Astrocyte of the cerebellum (primary cell): Measurements from ENCODE around the gene CALHM5.
A peak's percentile ranks its signal among the peaks of the same experiment; 100 is the strongest.

Experiments used
- DNase-seq: peaks from one replicate; pipeline ENCODE4 v3.0.0-alpha.2; 2011; ENCODE audit warnings: low read depth
- H3K4me3 ChIP-seq: 2 replicates; pipeline ENCODE4 v1.5.1; 2011; ENCODE audit warnings: mild to moderate bottlenecking, low read depth, low read length, moderate library complexity
- CTCF ChIP-seq: IDR thresholded peaks from 2 replicates; pipeline ENCODE4 v1.5.1; 2012; ENCODE audit warnings: low read length, low read depth, moderate library complexity, mild to moderate bottlenecking; ENCODE audit errors: missing control alignments
- in situ Hi-C: cut with HindIII; loops from 2 replicates; pipeline ENCODE4 v1.10.0; 2017; ENCODE audit warnings: low sequenced_read_pairs

The CALHM5 gene

GRCh38 chr6:116511424-116512110 is at the start of gene CALHM5:
Gene CALHM5, plus strand, starts transcription at chr6:116511639. Its CDS starts 58 bp downstream, at chr6:116511697.
- peak; percentile 57 for TF ChIP-seq CTCF
- peak; percentile 62 for DNase-seq
- H3K4me3 ChIP-seq, result peak within 1 kb of the TSS; percentile 31
- in situ Hi-C loops, result no loop called here

- in situ Hi-C loops, result no loop called here
- no peak for TF ChIP-seq CTCF
- H3K4me3 ChIP-seq, result peak overlapping the region; percentile 36
- no peak for DNase-seq
These were observed 49.2 kb upstream of the CALHM5 start for GRCh38 chr6:116461932-116462885.

- no peak overlapping the region for H3K4me3 ChIP-seq
- TF ChIP-seq CTCF, result no peak
- DNase-seq, result no peak
- in situ Hi-C loops, result no loop called here
These were observed 48.1 kb upstream of the CALHM5 start for GRCh38 chr6:116463301-116463700.

- DNase-seq, result no peak
These were observed 46.2 kb upstream of the CALHM5 start for GRCh38 chr6:116465246-116465645.

GRCh38 chr6:116467096-116467495 is 44.3 kb upstream of the CALHM5 start:
- DNase-seq, result no peak
- TF ChIP-seq CTCF, result no peak
- no peak overlapping the region for H3K4me3 ChIP-seq
- in situ Hi-C loops, result no loop called here

More at GRCh38 chr6:116465246-116465645, 46.2 kb upstream of the CALHM5 start:
- TF ChIP-seq CTCF, result no peak
- in situ Hi-C loops, result no loop called here
- H3K4me3 ChIP-seq, result no peak overlapping the region

- H3K4me3 ChIP-seq, result no peak overlapping the region
- no peak for TF ChIP-seq CTCF
- no peak for DNase-seq
- in situ Hi-C loops, result no loop called here
These were observed 43.9 kb upstream of the CALHM5 start for GRCh38 chr6:116467514-116467913.
